IMR-90 (cell line): ENCODE data around the gene SPP1. TPM values are rescaled to one million over a fixed set of nuclear protein-coding genes. Genes with fewer than 3 reads are reported as not detected.

Source experiments
- ATAC-seq: fragments of 200-7000 bp; cut with Tn5 transposase; 2 replicates; pipeline ENCODE4 v1.9.1; 2020; ENCODE audit warnings: low read depth, mild to moderate bottlenecking, moderate library complexity
- BruUV-seq: library from RNA; stranded (reverse); fragments of 400-500 nt; replicated peaks from 2 replicates; lab custom pipeline; 2021; lab: Mats Ljungman, UMichigan
- CTCF ChIA-PET: fragments of 300-600 bp; formaldehyde crosslinking; extraction: SDS; loops from one replicate; lab custom pipeline; 2021; ENCODE audit warnings: antibody characterized with exemption; lab: Yijun Ruan, JAX
- POLR2A ChIA-PET: fragments of 300-600 bp; sonication (Branson Sonifier 250); formaldehyde crosslinking; loops from one replicate; lab custom pipeline; 2022; ENCODE audit warnings: antibody characterized with exemption; ENCODE audit not compliant: unreplicated experiment; lab: Charles Lee
- DNase-seq: peaks from one replicate; pipeline ENCODE4 v3.0.0; 2013
- H2AFZ ChIP-seq: replicated peaks from 2 replicates; pipeline ENCODE3; 2013; ENCODE audit warnings: low read length, mild to moderate bottlenecking; ENCODE audit not compliant: poor library complexity
- H2AK5ac ChIP-seq: 2 replicates; pipeline ENCODE4 v1.6.1; 2013; ENCODE audit warnings: low read depth, low read length, inconsistent platforms
- H2AK9ac ChIP-seq: replicated peaks from 2 replicates; pipeline ENCODE3; 2013; ENCODE audit warnings: mild to moderate bottlenecking, low read depth, low read length, moderate library complexity; ENCODE audit not compliant: poor library complexity
- H2BK120ac ChIP-seq: 2 replicates; pipeline ENCODE4 v1.6.1; 2013; ENCODE audit warnings: low read depth, low read length, inconsistent platforms
- H2BK15ac ChIP-seq: 3 replicates; pipeline ENCODE4 v1.6.1; 2013; ENCODE audit warnings: low read depth, low read length, inconsistent platforms
- H2BK20ac ChIP-seq: 2 replicates; pipeline ENCODE4 v1.6.1; 2013; ENCODE audit warnings: low read depth, mild to moderate bottlenecking, inconsistent platforms, low read length, moderate library complexity
- H2BK5ac ChIP-seq: 2 replicates; pipeline ENCODE4 v1.6.1; 2013; ENCODE audit warnings: mild to moderate bottlenecking, low read depth, low read length, inconsistent platforms; ENCODE audit not compliant: poor library complexity, severe bottlenecking
- H3K14ac ChIP-seq: replicated peaks from 2 replicates; pipeline ENCODE4 v1.6.1; 2013; ENCODE audit warnings: low read depth, low read length, inconsistent platforms
- H3K18ac ChIP-seq: 2 replicates; pipeline ENCODE4 v1.6.1; 2013; ENCODE audit warnings: low read depth, low read length, control low read depth
- H3K23ac ChIP-seq: 2 replicates; pipeline ENCODE4 v1.6.1; 2013; ENCODE audit warnings: low read depth, low read length, inconsistent platforms
- H3K27ac ChIP-seq: 2 replicates; pipeline ENCODE4 v1.5.1; 2013; ENCODE audit warnings: mild to moderate bottlenecking, control low read depth, low read length; ENCODE audit not compliant: insufficient read depth
- H3K27me3 ChIP-seq: 2 replicates; pipeline ENCODE4 v1.6.1; 2013; ENCODE audit warnings: low read length; ENCODE audit not compliant: control insufficient read depth, insufficient read depth
- H3K36me3 ChIP-seq: 2 replicates; pipeline ENCODE4 v1.6.1; 2013; ENCODE audit warnings: low read length, mixed read lengths; ENCODE audit not compliant: control insufficient read depth, insufficient read depth
- H3K4ac ChIP-seq: 2 replicates; pipeline ENCODE4 v1.6.1; 2013; ENCODE audit warnings: low read depth, low read length, inconsistent platforms
- H3K4me1 ChIP-seq: 2 replicates; pipeline ENCODE4 v1.6.1; 2013; ENCODE audit warnings: low read length, mixed read lengths; ENCODE audit not compliant: control insufficient read depth, insufficient read depth
- H3K4me2 ChIP-seq: 2 replicates; pipeline ENCODE4 v1.6.1; 2013; ENCODE audit warnings: low read depth, mild to moderate bottlenecking, control low read depth, low read length, moderate library complexity
- H3K4me3 ChIP-seq: 2 replicates; pipeline ENCODE4 v1.5.1; 2013; ENCODE audit warnings: low read depth, mild to moderate bottlenecking, control low read depth, low read length, moderate library complexity; ENCODE audit not compliant: insufficient read depth
- H3K56ac ChIP-seq: 2 replicates; pipeline ENCODE4 v1.6.1; 2013; ENCODE audit warnings: low read length, inconsistent platforms; ENCODE audit not compliant: insufficient read depth; ENCODE audit errors: extremely low read depth
- H3K79me1 ChIP-seq, 2 experiments: 2 replicates each; pipeline ENCODE4 v1.6.1; 2013; ENCODE audit warnings: low read length in 2 of 2, inconsistent platforms in 1 of 2, low read depth in 1 of 2
- H3K9ac ChIP-seq: 2 replicates; pipeline ENCODE4 v1.6.1; 2013; ENCODE audit warnings: low read depth, low read length, control low read depth
- H3K9me1 ChIP-seq: 2 replicates; pipeline ENCODE4 v1.6.1; 2013; ENCODE audit warnings: low read length, inconsistent platforms; ENCODE audit not compliant: insufficient read depth
- H3K9me3 ChIP-seq: 2 replicates; pipeline ENCODE4 v1.6.1; 2013; ENCODE audit warnings: low read length; ENCODE audit not compliant: control insufficient read depth, insufficient read depth
- H4K20me1 ChIP-seq: 2 replicates; pipeline ENCODE4 v1.6.1; 2013; ENCODE audit warnings: low read length, inconsistent platforms; ENCODE audit not compliant: insufficient read depth
- H4K5ac ChIP-seq: 2 replicates; pipeline ENCODE4 v1.6.1; 2013; ENCODE audit warnings: mild to moderate bottlenecking, low read depth, low read length, control low read depth
- H4K8ac ChIP-seq, 2 experiments: 2 replicates each; pipeline ENCODE4 v1.6.1; 2013; ENCODE audit warnings: low read depth in 2 of 2, low read length in 2 of 2, control low read depth in 1 of 2, inconsistent platforms in 1 of 2
- H4K91ac ChIP-seq: 2 replicates; pipeline ENCODE4 v1.6.1; 2013; ENCODE audit warnings: low read depth, low read length, inconsistent platforms; ENCODE audit not compliant: insufficient read depth
- CHD1 ChIP-seq: IDR thresholded peaks from 2 replicates; pipeline ENCODE4 v1.6.1; 2012; ENCODE audit warnings: low read depth, low read length, improper control_type of control experiment
- CTCF ChIP-seq: conservative IDR thresholded peaks from 2 replicates; pipeline ENCODE4 v1.5.1; 2012; ENCODE audit warnings: mild to moderate bottlenecking, low read depth, low read length, improper control_type of control experiment
- ELK1 ChIP-seq: fragments of 150-350 bp; IDR thresholded peaks from 2 replicates; pipeline ENCODE4 v1.6.1; 2016; ENCODE audit warnings: low read depth, mild to moderate bottlenecking, low read length, moderate library complexity, borderline replicate concordance
- MAFK ChIP-seq: IDR thresholded peaks from 2 replicates; pipeline ENCODE4 v1.6.1; 2012; ENCODE audit warnings: low read depth, low read length, improper control_type of control experiment
- MAZ ChIP-seq: IDR thresholded peaks from 2 replicates; pipeline ENCODE4 v1.6.1; 2012; ENCODE audit warnings: low read depth, mild to moderate bottlenecking, low read length, improper control_type of control experiment, moderate library complexity, borderline replicate concordance
- SMC3 ChIP-seq: fragments of 150-350 bp; IDR thresholded peaks from 2 replicates; pipeline ENCODE4 v1.6.1; 2016; ENCODE audit warnings: low read depth, mild to moderate bottlenecking, antibody characterized with exemption, low read length, moderate library complexity
- WGBS, 2 experiments: methylation state at CpG; one replicate each; pipeline versions ENCODE4 v1.1.5 to v1.1.7; 2013; ENCODE audit warnings: missing lambda C conversion rate in 2 of 2; ENCODE audit not compliant: insufficient read length in 1 of 2; ENCODE audit errors: extremely low coverage in 2 of 2; 5-methylcytosine and 5-hydroxymethylcytosine counted together
- dilution Hi-C: fragments of 300-500 bp; cut with HindIII; formaldehyde crosslinking; loops from one replicate; pipeline ENCODE4 v1.14.3; 2018; ENCODE audit warnings: low sequenced_read_pairs; ENCODE audit not compliant: unreplicated experiment
- in situ Hi-C: fragments of 300-500 bp; cut with MboI; formaldehyde crosslinking; loops from 3 replicates; pipeline ENCODE4 v1.14.3; 2019; ENCODE audit warnings: low sequenced_read_pairs, inconsistent platforms, mixed read lengths
- intact Hi-C: fragments of 100-400 bp; cut with micrococcal nuclease; formaldehyde crosslinking; loops from 2 replicates; pipeline ENCODE4 v1.10.0; 2022
- polyA plus RNA-seq, 3 experiments: library from polyadenylated mRNA; depleted of rRNA; stranded (reverse); fragments of >200 nt; gene quantifications; 2 replicates each; pipeline ENCODE4 v1.2.3, GENCODE V29; 2012; ENCODE audit warnings: low replicate concordance in 1 of 3
- total RNA-seq: library from RNA; depleted of rRNA; stranded (reverse); fragments of >200 nt; gene quantifications from 2 replicates; pipeline ENCODE4 v1.2.3, GENCODE V29; 2012
- TF ChIP-seq, protein P1 (sequence below): fragments of 150-350 bp; IDR thresholded peaks from 2 replicates; pipeline ENCODE4 v1.6.1; 2017; ENCODE audit warnings: mild to moderate bottlenecking, antibody characterized with exemption, low read length, low read depth

SPP1 gene
- total and polyA plus RNA-seq, 2 of the 4 experiments (the other 2 are of a cell fraction): 0.18 to 0.50 TPM

DNA sequence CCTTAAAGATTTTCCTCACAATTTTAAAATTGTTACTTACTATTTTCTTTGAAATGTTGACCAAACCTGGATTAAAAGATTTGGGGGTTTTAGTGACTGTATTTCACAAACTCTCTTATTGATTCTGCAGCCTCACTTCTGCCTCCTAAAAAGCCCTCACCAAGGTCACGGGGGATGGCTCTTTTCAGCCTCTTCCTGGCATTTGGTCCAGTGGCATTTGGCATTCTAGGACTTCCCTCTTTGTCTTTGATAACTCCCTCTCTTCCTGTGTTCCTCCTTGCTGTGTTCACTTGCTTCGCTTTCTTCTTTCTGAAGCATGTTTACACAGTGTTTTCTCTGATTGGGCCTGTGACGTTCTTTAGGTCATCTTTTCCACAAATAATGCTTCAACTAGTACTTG is 53.4 kb downstream of the SPP1 start:
- Histone ChIP-seq H3K9me3 (peaks cover 5% of the 10 kb centered on the region; the same call in 1 of the 2 replicates), H2AFZ (no peak overlapping the region), H3K36me3 (peaks cover 11% of the 10 kb centered on the region), H3K18ac (peak overlapping the region; percentile 37; the same call in 1 of the 2 replicates), H3K27me3 (no peaks in the 10 kb centered on the region), H2BK120ac (no peak overlapping the region), H4K5ac (peak overlapping the region; percentile 61; the same call in 1 of the 2 replicates), H3K9me1 (peaks cover 9% of the 10 kb centered on the region; the same call in 1 of the 2 replicates), H3K79me1 (peaks cover 43 to 58% of the 10 kb centered on the region in 2 experiments), H3K4me1 (peaks cover 11% of the 10 kb centered on the region), H3K27ac (no peak overlapping the region), H4K8ac (no peak overlapping the region), H2BK5ac (peak overlapping the region; percentile 1), H4K20me1 (peaks cover 6% of the 10 kb centered on the region; the same call in 1 of the 2 replicates), H3K14ac (0 out of 2 replicates have a peak overlapping the region, but pooled peaks have one; percentile 51), H2AK9ac (no peak overlapping the region), H3K56ac (no peak overlapping the region), H3K9ac (no peak overlapping the region), H3K23ac (peak overlapping the region; percentile 14; the same call in 1 of the 2 replicates), H3K4ac (peak overlapping the region; percentile 14; the same call in 1 of the 2 replicates), H2BK20ac (peak overlapping the region; percentile 55; the same call in 1 of the 2 replicates), H2BK15ac (0 out of 3 replicates have a peak overlapping the region, but pooled peaks have one; percentile 3), H3K4me2 (no peak overlapping the region), H3K4me3 (no peak overlapping the region), H4K91ac (peak overlapping the region; percentile 15; the same call in 1 of the 2 replicates), H2AK5ac (peak overlapping the region; percentile 83; the same call in 1 of the 2 replicates)
- intact Hi-C loops (loop anchor here (1.0 kb wide), 1 partner anchor 11 kb away; no protein-coding TSS in a partner anchor), in situ Hi-C loops (no loop called here), dilution Hi-C loops (no loop called here)
- 93% methylated on average over 3 of the region's 3 CpGs; no CpG with 5 or more reads in 1 of the 2 experiments for WGBS, 2 experiments
- no peak for DNase-seq
- CTCF ChIA-PET: no interaction called here
- BruUV-seq: no TSS peak
- TF ChIP-seq, protein P1, sequence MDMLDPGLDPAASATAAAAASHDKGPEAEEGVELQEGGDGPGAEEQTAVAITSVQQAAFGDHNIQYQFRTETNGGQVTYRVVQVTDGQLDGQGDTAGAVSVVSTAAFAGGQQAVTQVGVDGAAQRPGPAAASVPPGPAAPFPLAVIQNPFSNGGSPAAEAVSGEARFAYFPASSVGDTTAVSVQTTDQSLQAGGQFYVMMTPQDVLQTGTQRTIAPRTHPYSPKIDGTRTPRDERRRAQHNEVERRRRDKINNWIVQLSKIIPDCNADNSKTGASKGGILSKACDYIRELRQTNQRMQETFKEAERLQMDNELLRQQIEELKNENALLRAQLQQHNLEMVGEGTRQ: no peak
- TF ChIP-seq SMC3 (no peak), CTCF (no peak), MAZ (no peak), ELK1 (no peak), MAFK (no peak), CHD1 (no peak)
- no peak for ATAC-seq
- POLR2A ChIA-PET: no interaction called here
